GM12892 (cell line): ENCODE measurements around the gene LYG1.

ENCODE experiments used
- POLR2A ChIP-seq: IDR thresholded peaks from 2 replicates; pipeline ENCODE4 v1.6.1; 2011; ENCODE audit warnings: low read depth, low read length, control low read depth
- POLR2AphosphoS5 ChIP-seq: IDR thresholded peaks from 2 replicates; pipeline ENCODE4 v1.6.1; 2011; ENCODE audit warnings: low read depth, low read length, control low read depth
- TAF1 ChIP-seq: IDR thresholded peaks from 2 replicates; pipeline ENCODE4 v1.6.1; 2011; ENCODE audit warnings: low read depth, mild to moderate bottlenecking, control low read depth, low read length, borderline replicate concordance

GRCh38 chr2:99342536-99342935, 41.5 kb upstream of the LYG1 start:
- TF ChIP-seq POLR2A (no peak), POLR2AphosphoS5 (no peak), TAF1 (no peak)
